OCI-LY1 (cell line): ENCODE results near the gene OR52N1.

Source experiments
- CTCF ChIP-seq: fragments of 200-600 bp; sonication (generic), shearing (Covaris generic); IDR thresholded peaks from 2 replicates; pipeline ENCODE4 v1.5.1; 2017; ENCODE audit warnings: mild to moderate bottlenecking, antibody characterized with exemption, low read length, moderate library complexity, mixed read lengths
- EZH2 ChIP-seq: fragments of 200-600 bp; sonication (generic), shearing (Covaris generic); IDR thresholded peaks from 2 replicates; pipeline ENCODE4 v1.8.0; 2017; ENCODE audit warnings: borderline replicate concordance, mixed run types, mild to moderate bottlenecking, antibody characterized with exemption, low read length, moderate library complexity, mixed read lengths

- TF ChIP-seq CTCF (no peak), EZH2 (no peak)
These were observed 37.1 kb downstream of the OR52N1 start, which contains the start of gene OR52N4 for GRCh38 chr11:5753943-5754342.
